HTR-8/SVneo (cell line): ENCODE measurements around the gene LRRN2.

Source experiments
- DNase-seq: peaks from one replicate; pipeline ENCODE4 v3.0.0; 2011; ENCODE audit warnings: low spot score, mixed read lengths; ENCODE audit not compliant: insufficient read length
- FAIRE-seq: peaks from 2 replicates; lab custom pipeline; 2011; peaks lifted over from hg19 to GRCh38; lab: Jason Lieb, UNC

LRRN2 gene

GRCh38 chr1:204670152-204670927, 15.2 kb downstream of the LRRN2 start:
- FAIRE-seq, result no peak
- peak; percentile 53 for DNase-seq

- DNase-seq (no peak), FAIRE-seq (no peak)
Measured at GRCh38 chr1:204669579-204669978, 16.0 kb downstream of the LRRN2 start.

GRCh38 chr1:204664384-204664651, 21.2 kb downstream of the LRRN2 start:
- FAIRE-seq, result no peak

GRCh38 chr1:204663644-204664383, 21.7 kb downstream of the LRRN2 start:
- DNase-seq (no peak), FAIRE-seq (no peak)

More at GRCh38 chr1:204664384-204664651, 21.2 kb downstream of the LRRN2 start:
- no peak for DNase-seq

GRCh38 chr1:204662530-204662929, 23.0 kb downstream of the LRRN2 start:
- no peak for FAIRE-seq
- no peak for DNase-seq

GRCh38 chr1:204660509-204660908, 25.0 kb downstream of the LRRN2 start:
- no peak for FAIRE-seq

GRCh38 chr1:204659056-204659455, 26.5 kb downstream of the LRRN2 start:
- no peak for DNase-seq
- FAIRE-seq, result no peak

More at GRCh38 chr1:204660509-204660908, 25.0 kb downstream of the LRRN2 start:
- no peak for DNase-seq

GRCh38 chr1:204658295-204658694, 27.2 kb downstream of the LRRN2 start:
- DNase-seq (no peak), FAIRE-seq (no peak)

- FAIRE-seq (no peak), DNase-seq (no peak)
Measured at GRCh38 chr1:204653590-204654340, 31.8 kb downstream of the LRRN2 start.

GRCh38 chr1:204652497-204652896, 33.0 kb downstream of the LRRN2 start:
- DNase-seq (no peak), FAIRE-seq (no peak)

- no peak for DNase-seq
Measured at GRCh38 chr1:204651843-204652421, 33.6 kb downstream of the LRRN2 start.

GRCh38 chr1:204650911-204651570, 34.5 kb downstream of the LRRN2 start:
- DNase-seq, result no peak
- FAIRE-seq, result no peak

More at GRCh38 chr1:204651843-204652421, 33.6 kb downstream of the LRRN2 start:
- FAIRE-seq, result no peak

- FAIRE-seq (no peak), DNase-seq (no peak)
Measured at GRCh38 chr1:204649721-204650521, 35.6 kb downstream of the LRRN2 start.

- FAIRE-seq, result no peak
Measured at GRCh38 chr1:204648576-204648975, 37.0 kb downstream of the LRRN2 start.

GRCh38 chr1:204647805-204648153, 37.8 kb downstream of the LRRN2 start:
- FAIRE-seq (no peak), DNase-seq (no peak)

More at GRCh38 chr1:204648576-204648975, 37.0 kb downstream of the LRRN2 start:
- no peak for DNase-seq

GRCh38 chr1:204647114-204647804, 38.3 kb downstream of the LRRN2 start:
- DNase-seq, result peak; percentile 78
- FAIRE-seq, result no peak

- FAIRE-seq, result no peak
- no peak for DNase-seq
Measured at GRCh38 chr1:204645666-204646065, 39.9 kb downstream of the LRRN2 start.

GRCh38 chr1:204645251-204645650, 40.3 kb downstream of the LRRN2 start:
- no peak for FAIRE-seq

GRCh38 chr1:204643503-204643902, 42.0 kb downstream of the LRRN2 start:
- no peak for FAIRE-seq
- DNase-seq, result no peak

More at GRCh38 chr1:204645251-204645650, 40.3 kb downstream of the LRRN2 start:
- no peak for DNase-seq
